ENCODE measurements around the gene NRTN. TPM values are rescaled to one million over a fixed set of nuclear protein-coding genes. Genes with fewer than 3 reads are reported as not detected.
A peak's percentile ranks its signal among the peaks of the same experiment; 100 is the strongest.

The NRTN gene
- total RNA-seq, 1 experiment from 2014 or later = 15.0 TPM

- DNase-seq (ENCODE audit: low read depth) = no peak
- in situ Hi-C loops (cut with HindIII; ENCODE audit: low pct_unique_long_range_greater_than_20kb, low sequenced_read_pairs) = no loop called here
Measured at GRCh38 chr19:5788422-5788821, 16.4 kb upstream of the NRTN start.

- in situ Hi-C loops (cut with HindIII; ENCODE audit: low pct_unique_long_range_greater_than_20kb, low sequenced_read_pairs) = no loop called here
- DNase-seq (ENCODE audit: low read depth) = no peak
Measured at GRCh38 chr19:5789351-5789761, 15.5 kb upstream of the NRTN start.

DNA sequence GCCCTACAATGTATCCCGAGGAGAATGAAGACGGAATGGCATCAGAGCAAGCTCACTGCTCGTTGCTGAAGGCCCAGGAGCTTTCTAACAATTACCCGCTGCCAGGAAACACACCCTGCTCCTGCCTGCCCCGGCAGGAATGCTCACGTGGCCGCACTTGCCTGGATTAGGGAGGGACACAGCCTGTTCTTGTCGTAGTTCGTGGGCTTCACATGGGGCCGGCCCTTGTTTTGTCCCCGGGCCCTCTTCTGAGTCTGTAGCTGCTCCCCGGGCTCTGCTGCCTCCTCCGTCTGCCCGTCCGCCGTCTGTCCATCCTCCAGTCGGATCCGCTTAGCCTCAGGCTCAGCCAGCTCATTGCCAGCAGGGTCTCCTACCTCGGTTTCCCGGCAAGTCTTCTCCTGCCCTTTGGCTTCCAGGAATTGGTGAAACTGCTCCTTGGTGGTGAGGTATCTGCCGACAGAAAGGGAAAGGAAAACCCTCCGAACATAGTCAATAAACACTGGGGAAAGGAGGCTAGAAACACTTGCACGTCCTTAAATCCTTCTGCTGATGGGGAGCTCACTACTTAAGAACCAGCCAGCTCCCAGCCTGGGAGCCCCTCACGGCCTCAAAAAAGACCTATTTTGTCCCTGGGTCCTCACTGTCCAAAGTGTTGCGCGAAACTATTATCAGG, 14.8 kb upstream of the NRTN start:
- DNase-seq (ENCODE audit: low read depth) = no peak
- in situ Hi-C loops (cut with HindIII; ENCODE audit: low pct_unique_long_range_greater_than_20kb, low sequenced_read_pairs) = no loop called here

DNA sequence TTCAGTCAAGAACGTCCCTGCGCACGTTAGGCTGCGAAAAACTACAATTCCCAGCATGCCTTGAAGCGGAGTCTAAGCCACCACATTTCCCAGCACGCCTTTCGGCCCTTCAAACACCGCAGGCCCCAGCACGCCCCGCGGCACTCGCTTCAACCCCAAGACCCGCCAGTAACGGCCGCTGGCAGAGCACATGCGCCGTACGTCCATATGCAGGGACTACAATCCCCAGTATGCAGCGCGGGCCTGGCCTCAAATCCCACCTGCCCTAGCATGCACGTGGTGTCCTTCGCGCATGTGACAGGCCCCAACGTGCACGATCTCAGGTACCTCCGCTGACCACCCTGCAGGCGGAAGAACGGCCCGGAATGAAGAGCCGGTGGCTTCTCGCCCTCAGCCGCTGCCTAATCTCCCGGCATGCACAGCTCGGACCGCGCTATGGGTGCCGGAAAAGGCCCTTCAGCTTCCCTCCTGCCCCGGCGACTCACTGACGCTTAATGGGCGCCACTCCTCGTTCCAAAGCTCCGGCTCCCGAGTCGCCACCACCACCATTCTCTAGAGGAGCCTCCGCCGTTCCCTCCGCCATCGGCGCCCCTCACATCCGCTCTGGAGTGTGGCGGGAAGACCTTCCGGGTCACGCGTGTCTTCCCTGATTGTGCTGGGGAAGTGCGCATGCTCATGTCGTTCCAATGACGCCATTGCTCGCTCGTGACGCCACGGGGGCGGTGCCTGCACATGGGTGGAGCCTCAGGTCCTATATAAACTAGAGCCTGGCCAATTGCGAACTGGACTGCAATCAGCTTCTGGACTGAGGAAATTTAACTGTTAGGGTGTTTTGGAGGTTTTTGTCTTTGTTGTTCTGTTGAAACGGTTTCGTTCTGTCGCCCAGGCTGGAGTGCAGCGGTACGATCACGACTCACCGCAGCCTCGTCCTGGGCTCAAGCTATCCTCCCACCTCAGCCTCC, 14.0 kb upstream of the NRTN start, which contains the start of gene DUS3L:
TSS of gene DUS3L (minus strand) at position 605 of the 962 bp plus-strand sequence. CDS start at position 583, 22 bp downstream.
- DNase-seq (ENCODE audit: low read depth) = peak; percentile 97

DNA sequence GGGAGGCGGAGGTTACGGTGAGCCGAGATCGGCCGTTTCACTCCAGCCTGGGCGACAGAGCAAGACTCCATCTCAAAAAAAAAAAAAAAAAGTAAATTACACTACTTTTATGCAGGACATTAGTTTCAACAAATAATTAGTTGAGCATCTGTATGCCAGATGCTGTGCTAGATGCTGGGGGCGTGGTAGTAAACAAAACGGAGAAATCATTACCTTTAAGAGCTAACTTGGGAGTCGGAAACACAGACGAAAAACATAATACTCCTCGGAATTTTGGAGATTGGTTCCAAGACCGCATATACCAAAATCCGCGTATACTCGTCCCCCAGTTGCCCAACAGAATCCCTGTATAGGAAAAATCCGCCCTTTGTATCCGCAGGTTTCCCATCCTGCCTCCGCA, 12.6 kb upstream of the NRTN start:
- in situ Hi-C loops (cut with HindIII; ENCODE audit: low pct_unique_long_range_greater_than_20kb, low sequenced_read_pairs) = no loop called here
- no peak for DNase-seq (ENCODE audit: low read depth)

More for the DNA sequence above, 14.0 kb upstream of the NRTN start, which contains the start of gene DUS3L:
- in situ Hi-C loops (cut with HindIII; ENCODE audit: low pct_unique_long_range_greater_than_20kb, low sequenced_read_pairs) = no loop called here

GRCh38 chr19:5793188-5793587, 11.7 kb upstream of the NRTN start:
- no peak for DNase-seq (ENCODE audit: low read depth)
- in situ Hi-C loops (cut with HindIII; ENCODE audit: low pct_unique_long_range_greater_than_20kb, low sequenced_read_pairs) = no loop called here

DNA sequence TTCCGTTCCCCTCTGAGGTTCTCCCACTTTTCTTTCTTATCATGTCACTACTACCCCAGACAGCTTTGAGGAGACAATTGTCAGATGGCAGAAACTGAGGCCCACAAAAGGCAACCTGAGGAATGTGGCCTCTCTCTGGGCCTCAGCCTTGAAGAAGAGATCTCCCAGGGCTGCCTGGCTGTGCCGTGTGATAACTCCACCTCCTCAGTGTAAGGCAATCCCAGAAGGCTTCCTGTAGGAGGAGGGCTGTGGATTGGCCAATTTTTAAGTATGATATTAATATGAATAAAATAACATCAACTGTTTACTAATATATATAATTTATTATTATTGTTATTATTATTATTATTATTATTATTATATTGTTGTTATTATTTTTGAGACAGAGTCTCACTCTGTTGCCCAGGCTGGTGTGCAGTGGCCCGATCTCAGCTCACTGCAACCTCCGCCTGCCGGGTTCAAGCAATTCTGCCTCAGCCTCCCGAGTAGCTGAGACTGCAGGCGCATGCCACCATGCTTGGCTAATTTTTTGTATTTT, 9.4 kb upstream of the NRTN start:
- DNase-seq (ENCODE audit: low read depth) = no peak
- in situ Hi-C loops (cut with HindIII; ENCODE audit: low pct_unique_long_range_greater_than_20kb, low sequenced_read_pairs) = no loop called here

DNA sequence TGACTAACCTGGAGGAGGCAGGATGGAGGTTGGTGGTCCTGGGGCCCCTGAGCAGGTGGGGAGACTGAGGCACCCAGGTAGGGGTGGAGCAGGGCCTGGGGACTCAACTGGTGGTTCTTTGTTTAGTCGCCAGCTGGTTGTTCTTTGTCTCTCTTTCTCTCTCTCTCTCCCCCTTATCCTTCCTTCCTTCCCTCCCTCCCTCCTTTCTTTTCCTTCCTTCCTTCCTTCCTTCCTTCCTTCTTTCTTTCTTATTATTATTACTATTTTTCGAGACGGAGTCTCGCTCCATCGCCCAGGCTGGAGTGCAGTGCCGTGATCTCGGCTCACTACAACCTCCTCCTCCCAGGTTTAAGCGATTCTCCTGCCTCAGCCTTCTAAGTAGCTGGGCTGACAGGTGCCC, 6.6 kb upstream of the NRTN start:
- no peak for DNase-seq (ENCODE audit: low read depth)
- in situ Hi-C loops (cut with HindIII; ENCODE audit: low pct_unique_long_range_greater_than_20kb, low sequenced_read_pairs) = no loop called here

DNA sequence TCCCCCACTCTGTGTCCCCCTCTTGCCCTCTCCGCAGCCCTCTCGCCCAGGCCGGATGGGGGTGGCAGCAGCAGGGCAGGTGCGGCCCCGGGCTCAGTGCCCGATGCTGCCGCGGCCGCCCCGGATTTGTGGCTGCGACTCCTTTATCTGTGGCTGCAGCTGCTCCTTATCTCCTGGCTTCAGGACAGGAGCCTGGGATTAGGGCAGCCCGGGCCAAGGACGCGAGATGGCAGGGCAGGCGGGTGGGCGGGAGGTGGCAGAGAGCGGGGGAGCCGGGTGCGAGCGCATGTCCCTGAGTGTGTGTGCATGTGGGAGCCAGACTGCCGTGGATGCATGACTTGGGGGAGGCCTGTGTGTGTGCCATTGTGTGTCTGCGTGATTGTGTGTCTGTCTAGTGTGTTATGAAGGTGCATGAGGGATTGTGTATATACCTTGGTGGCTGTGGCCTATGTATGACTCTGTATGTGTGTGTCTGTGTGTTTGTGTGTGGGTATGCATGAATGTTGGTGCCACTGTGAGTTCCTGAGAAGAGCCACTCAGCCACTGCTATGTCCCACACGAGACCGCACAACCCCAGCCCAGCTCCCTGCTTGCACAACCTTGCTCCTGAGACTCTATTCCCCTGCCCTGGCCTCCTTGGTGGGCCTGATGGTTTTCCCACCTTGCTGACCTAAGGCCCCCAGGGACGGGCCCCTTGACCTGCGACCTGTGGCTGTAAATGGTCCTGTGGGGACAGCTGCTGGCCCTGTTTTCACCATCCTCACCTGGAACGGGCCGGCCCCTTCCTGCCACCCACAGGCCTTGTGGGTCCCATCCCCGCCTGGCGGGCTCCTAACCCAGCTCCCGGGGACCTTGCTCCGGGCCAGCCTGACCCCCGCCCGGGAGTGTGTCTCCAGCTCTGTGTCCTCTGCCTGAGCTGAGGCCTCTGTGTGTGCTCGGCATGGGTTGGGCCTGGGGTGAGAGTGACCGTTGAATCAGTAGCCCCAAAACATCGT, 5.3 kb upstream of the NRTN start:
- no peak for DNase-seq (ENCODE audit: low read depth)
- in situ Hi-C loops (cut with HindIII; ENCODE audit: low pct_unique_long_range_greater_than_20kb, low sequenced_read_pairs) = no loop called here

DNA sequence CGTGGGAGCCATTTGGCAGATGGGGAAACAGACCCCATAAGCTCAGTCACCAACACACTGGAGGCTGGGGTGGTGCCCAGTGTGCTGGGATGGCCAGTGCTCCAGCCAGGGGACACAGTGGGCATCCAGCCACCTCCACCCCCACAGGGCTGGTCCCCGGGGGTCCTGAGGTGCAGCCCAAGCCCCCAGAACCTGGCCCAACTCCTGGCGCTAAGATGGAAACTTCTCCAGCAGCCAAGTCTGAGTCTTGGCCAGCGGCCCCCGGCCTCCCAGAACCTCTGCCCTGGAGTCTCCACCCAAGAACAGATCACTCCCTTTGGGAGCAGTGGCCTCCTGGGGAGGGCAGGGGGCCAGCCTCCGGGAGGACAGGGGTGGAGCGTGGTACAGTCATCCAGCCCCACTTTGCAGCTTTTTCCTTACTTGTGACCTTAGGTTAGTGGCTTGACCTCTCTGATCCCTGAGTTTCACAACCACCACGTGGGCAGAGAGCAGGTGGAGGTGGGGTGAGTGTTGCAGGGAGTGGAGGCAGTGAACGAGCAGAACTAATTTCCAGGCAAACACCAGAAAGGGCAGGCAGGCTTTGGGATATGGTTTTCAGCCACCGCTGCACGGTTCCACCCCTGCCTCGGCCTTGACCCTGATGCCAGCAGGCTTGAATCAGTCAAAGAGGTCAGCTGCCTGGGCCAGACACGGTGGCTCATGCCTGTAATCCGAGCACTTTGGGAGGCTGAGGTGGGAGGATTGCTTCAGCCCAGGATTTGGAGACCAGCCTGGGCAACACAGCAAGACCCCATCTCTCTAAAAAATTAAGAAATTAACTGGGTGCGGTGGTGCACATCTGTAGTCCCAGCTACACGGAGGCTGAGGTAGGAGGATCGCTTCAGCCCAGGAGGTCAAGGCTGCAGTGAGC, 4.3 kb upstream of the NRTN start:
- in situ Hi-C loops (cut with HindIII; ENCODE audit: low pct_unique_long_range_greater_than_20kb, low sequenced_read_pairs) = no loop called here
- DNase-seq (ENCODE audit: low read depth) = no peak

GRCh38 chr19:5801796-5802619, 2.9 kb upstream of the NRTN start:
- no peak for DNase-seq (ENCODE audit: low read depth)
- in situ Hi-C loops (cut with HindIII; ENCODE audit: low pct_unique_long_range_greater_than_20kb, low sequenced_read_pairs) = no loop called here

- no peak for DNase-seq (ENCODE audit: low read depth)
- in situ Hi-C loops (cut with HindIII; ENCODE audit: low pct_unique_long_range_greater_than_20kb, low sequenced_read_pairs) = no loop called here
Measured at GRCh38 chr19:5803441-5803751, 1.5 kb upstream of the NRTN start.

DNA sequence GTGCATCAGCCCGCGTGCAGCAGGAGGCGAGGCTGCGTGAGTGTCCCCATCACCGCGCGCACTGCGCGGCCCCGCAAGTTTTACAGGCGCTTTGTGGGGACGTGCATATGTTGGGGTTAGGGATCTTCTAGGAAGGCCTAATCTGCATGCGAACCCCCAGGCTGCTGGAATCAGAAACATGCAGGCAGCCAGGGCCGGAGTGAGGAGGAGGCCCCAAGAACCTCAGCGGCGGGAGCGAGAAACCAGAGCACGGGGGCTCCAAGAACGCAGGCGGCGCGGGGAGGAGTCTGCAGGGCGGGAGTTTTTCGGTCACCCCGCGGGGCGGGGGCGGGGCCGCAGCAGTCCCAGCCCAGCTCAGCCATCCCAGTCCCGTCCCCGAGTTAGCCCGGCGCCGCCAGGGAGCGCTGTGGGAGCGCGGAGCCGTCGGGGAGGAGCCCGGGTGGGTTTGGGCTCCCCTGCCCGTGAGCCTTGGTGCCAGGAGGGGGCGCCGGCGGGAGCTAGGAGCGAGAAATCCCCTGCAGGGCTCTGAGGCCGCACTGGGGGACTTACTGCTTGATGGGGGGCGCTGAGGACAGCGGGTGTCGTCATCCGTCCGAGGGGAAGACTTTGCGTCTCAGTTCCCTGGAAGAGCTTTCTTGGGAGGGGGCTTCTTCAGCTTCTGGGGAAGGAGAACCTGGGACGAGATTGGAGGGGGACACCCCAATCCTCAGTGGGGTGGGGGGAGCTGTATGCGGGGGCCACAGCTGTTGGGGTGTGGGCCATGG, 933 bp upstream of the NRTN start:
- in situ Hi-C loops (cut with HindIII; ENCODE audit: low pct_unique_long_range_greater_than_20kb, low sequenced_read_pairs) = no loop called here
- peak; percentile 94 for DNase-seq (ENCODE audit: low read depth)

GRCh38 chr19:5805462-5806132, 730 bp downstream of the NRTN start:
- in situ Hi-C loops (cut with HindIII; ENCODE audit: low pct_unique_long_range_greater_than_20kb, low sequenced_read_pairs) = no loop called here
- DNase-seq (ENCODE audit: low read depth) = peak; percentile 57

DNA sequence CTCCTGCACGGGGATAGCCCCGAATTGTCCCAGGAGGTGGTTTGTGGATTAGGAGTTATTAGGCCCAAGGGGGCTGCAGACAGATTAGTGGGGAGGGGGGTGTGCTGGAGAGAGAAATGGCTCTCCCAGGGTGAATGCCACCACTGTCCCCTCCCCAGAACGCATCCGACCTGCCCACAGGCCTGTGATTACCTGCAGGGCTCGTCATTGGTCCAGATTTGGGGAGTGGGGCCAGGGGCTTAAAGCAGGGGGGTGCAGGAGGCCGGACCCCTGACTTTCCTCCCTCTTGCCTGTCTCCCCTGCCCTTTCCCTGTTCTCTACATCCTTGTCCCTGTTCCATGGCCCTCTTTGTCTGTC, 1.2 kb downstream of the NRTN start:
- in situ Hi-C loops (cut with HindIII; ENCODE audit: low pct_unique_long_range_greater_than_20kb, low sequenced_read_pairs) = no loop called here
- DNase-seq (ENCODE audit: low read depth) = no peak

Measured in Caki2 (cell line).